ENCODE data around the gene MAPK8IP2. TPM values are rescaled to one million over a fixed set of nuclear protein-coding genes. Genes with fewer than 3 reads are reported as not detected.
"Not testable (repeated sequence)": the region's sequence is repeated elsewhere in the genome, so short reads cannot be mapped to it uniquely, and the experiment has no call there.

Gene MAPK8IP2
- total and polyA plus RNA-seq, 2 experiments from 2014 or later = 0.42 to 1.7 TPM

DNA sequence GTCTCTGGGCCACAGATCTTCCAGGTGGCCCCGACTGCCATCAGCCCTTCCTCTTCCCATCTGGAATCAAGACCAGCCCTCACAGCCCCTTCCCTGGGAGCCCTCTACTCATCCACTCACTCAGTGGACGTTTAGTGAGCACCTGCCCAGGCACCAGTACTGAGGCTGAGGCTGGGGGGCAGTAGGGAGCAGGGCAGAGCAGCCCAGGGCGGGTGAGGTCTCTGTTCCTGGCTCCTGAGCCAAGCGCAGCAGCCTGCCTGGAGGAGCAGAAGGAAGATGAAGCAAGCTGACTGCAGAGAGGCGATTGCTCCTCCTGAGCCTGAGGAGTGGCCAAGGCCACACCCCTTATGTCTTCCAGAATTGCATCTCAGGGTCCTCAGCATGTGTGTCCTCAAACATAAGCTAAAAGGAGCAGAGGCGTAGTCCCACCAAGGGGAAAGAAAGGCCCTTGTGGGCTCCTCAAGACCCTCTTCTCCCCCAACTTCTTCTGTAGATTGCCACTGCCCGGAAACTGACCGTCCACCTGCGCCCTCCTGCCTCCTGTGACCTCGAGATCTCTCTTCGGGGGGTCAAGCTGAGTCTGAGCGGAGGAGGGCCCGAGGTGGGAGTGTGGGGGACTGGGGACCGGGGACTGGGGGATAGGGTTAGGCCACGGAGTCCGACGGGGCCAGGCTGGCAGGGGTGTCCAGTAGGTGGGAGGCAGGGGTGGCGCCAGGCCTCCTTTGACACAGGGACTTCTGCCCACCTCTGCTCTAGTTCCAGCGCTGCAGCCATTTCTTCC is 5.8 kb downstream of the MAPK8IP2 start:
- peaks cover 74% of the 10 kb centered on the region for H3K27me3 ChIP-seq
- TF ChIP-seq, protein P1, sequence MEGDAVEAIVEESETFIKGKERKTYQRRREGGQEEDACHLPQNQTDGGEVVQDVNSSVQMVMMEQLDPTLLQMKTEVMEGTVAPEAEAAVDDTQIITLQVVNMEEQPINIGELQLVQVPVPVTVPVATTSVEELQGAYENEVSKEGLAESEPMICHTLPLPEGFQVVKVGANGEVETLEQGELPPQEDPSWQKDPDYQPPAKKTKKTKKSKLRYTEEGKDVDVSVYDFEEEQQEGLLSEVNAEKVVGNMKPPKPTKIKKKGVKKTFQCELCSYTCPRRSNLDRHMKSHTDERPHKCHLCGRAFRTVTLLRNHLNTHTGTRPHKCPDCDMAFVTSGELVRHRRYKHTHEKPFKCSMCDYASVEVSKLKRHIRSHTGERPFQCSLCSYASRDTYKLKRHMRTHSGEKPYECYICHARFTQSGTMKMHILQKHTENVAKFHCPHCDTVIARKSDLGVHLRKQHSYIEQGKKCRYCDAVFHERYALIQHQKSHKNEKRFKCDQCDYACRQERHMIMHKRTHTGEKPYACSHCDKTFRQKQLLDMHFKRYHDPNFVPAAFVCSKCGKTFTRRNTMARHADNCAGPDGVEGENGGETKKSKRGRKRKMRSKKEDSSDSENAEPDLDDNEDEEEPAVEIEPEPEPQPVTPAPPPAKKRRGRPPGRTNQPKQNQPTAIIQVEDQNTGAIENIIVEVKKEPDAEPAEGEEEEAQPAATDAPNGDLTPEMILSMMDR (IDR thresholded peaks at IDR 0.05; ENCODE audit: low read depth, low read length) = peak; percentile 50
- H3K27ac ChIP-seq = no peak overlapping the region
- H3K9me3 ChIP-seq (ENCODE audit: low read depth) = no peaks in the 10 kb centered on the region
- no peaks in the 10 kb centered on the region for H3K4me1 ChIP-seq (ENCODE audit: low read depth)
- peak in 1 of 2 donors; percentile 52 for DNase-seq (ENCODE audit: low read depth in 1 of 2, low spot score in 1 of 2)
- H3K36me3 ChIP-seq = no peaks in the 10 kb centered on the region
- H3K4me3 ChIP-seq = no peak overlapping the region

DNA sequence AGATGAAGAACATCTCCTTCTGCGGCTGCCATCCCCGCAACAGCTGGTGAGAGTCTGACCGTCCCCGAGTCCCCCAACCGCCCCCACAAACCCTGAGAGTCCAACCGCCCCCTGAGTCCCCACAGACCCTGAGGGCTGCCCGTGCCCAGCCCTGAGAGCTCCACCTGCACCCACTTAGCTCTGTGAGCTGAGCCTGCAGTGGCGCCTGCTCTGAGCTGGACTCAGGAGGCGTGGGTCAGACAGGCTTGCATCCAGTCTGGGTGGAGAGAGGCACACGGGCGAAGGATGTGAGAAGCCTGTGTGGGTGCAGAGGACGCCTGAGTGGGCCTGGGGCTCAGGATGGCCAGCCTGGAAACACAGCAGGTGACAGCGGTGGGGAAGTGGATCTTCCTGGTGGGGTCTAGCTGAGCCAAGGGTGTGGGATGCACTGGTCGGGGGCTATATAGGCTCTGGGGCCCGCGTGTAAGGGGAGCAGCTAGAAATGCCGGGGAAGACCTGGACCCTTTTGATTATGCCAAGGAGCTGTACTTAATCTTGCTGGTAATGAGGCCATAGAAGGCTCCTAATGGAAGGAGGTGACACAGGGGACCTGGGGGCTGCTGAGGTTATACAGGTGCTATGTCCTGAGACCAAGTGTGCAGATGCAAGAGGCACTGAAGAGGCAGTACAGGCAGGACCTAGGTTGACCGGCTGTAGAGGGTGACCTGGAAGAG is 6.5 kb downstream of the MAPK8IP2 start:
- no peaks in the 10 kb centered on the region for H3K9me3 ChIP-seq (ENCODE audit: low read depth)
- peaks cover 66% of the 10 kb centered on the region for H3K27me3 ChIP-seq
- TF ChIP-seq, protein P1 (IDR thresholded peaks at IDR 0.05; ENCODE audit: low read depth, low read length) = no peak
- no peak for DNase-seq (ENCODE audit: low read depth in 1 of 2, low spot score in 1 of 2)
- no peaks in the 10 kb centered on the region for H3K4me1 ChIP-seq (ENCODE audit: low read depth)
- no peaks in the 10 kb centered on the region for H3K36me3 ChIP-seq
- H3K4me3 ChIP-seq = no peak overlapping the region
- H3K27ac ChIP-seq = no peak overlapping the region

DNA sequence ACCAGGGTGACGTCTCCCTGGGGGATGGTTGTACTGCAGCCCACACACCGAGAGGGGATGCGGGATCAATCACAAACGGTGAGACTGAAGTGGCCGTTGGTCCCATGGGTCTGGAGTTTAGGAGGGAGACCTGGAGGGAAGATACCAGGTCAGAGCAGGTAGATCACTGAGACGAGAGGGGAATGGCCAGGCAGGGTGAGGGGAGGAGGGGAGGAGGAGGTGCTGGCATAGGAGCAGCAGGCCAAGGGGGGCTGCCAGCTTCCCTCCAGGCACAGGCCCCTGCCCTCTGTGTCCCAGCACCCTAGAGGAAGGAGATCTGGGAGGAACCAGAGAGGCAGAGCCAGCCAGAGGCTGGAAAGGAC is 7.0 kb downstream of the MAPK8IP2 start:
- TF ChIP-seq, protein P1 (IDR thresholded peaks at IDR 0.05; ENCODE audit: low read depth, low read length) = no peak
- no peak overlapping the region for H3K4me3 ChIP-seq
- H3K27ac ChIP-seq = no peak overlapping the region
- H3K4me1 ChIP-seq (ENCODE audit: low read depth) = no peaks in the 10 kb centered on the region
- no peaks in the 10 kb centered on the region for H3K36me3 ChIP-seq
- no peak for DNase-seq (ENCODE audit: low read depth in 1 of 2, low spot score in 1 of 2)
- peaks cover 61% of the 10 kb centered on the region for H3K27me3 ChIP-seq
- no peaks in the 10 kb centered on the region for H3K9me3 ChIP-seq (ENCODE audit: low read depth)

DNA sequence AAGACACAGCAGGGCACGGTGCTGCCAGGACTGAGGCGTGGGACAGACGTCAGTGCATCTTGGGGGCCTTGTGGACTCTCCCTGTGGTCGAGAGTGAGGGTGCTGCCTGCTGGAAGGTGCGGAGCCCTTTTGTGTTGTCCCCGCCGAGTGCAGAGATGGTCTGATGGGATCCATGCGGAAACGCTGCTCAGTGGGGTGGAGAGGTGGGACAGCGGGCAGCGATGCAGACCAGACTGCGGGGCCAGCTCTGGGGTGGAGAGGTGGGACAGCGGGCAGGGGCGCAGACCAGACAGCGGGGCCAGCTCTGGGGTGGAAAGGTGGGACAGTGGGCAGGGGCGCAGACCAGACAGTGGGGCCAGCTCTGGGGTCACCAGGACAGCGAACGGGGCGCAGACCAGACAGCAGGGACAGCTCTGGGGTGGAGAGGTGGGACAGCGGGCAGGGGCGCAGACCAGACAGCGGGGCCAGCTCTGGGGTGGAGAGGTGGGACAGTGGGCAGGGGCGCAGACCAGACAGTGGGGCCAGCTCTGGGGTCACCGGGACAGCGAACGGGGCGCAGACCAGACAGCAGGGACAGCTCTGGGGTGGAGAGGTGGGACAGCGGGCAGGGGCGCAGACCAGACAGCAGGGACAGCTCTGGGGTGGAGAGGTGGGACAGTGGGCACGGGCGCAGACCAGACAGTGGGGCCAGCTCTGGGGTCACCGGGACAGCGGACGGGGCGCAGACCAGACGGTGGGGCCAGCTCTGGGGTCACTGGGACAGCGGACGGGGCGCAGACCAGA is 7.7 kb downstream of the MAPK8IP2 start:
- H3K36me3 ChIP-seq; H3K4me1 ChIP-seq (ENCODE audit: low read depth); H3K4me3 ChIP-seq; H3K27ac ChIP-seq; H3K9me3 ChIP-seq (ENCODE audit: low read depth); DNase-seq (ENCODE audit: low read depth in 1 of 2, low spot score in 1 of 2): not testable (repeated sequence)
- H3K27me3 ChIP-seq = peaks cover 55% of the 10 kb centered on the region

DNA sequence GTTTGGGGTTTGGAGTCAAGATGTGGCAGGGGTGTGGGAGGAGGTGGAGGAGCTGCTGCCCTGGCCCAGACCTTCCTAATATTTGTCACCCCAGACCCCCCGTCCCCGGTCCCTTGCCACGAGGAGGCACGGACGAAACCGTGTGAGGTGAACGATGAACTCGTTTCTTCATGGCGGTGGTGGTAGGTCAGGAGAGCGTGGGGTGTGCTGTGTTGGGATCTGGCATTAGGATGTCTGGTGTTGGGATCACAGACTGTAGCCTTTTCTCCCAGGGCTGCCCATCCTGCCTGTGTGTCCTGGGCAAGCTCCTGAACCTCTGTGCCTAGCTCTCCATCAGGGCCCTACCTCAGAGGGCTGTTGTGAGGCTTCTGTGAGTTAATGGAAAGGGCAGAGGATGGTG is 8.4 kb downstream of the MAPK8IP2 start:
- Histone ChIP-seq H3K4me3 (no peak overlapping the region), H3K27ac (no peak overlapping the region), H3K4me1 (ENCODE audit: low read depth) (no peaks in the 10 kb centered on the region), H3K36me3 (no peaks in the 10 kb centered on the region), H3K9me3 (ENCODE audit: low read depth) (no peaks in the 10 kb centered on the region), H3K27me3 (peaks cover 47% of the 10 kb centered on the region)
- TF ChIP-seq, protein P1 (IDR thresholded peaks at IDR 0.05; ENCODE audit: low read depth, low read length) = no peak
- no peak for DNase-seq (ENCODE audit: low read depth in 1 of 2, low spot score in 1 of 2)

Measured in cardiac muscle cell (in vitro differentiated cells and primary cell).